Activated CD8-positive, alpha-beta memory T cell treated with anti-CD3 and anti-CD28 coated beads for 1 hour (primary cell): ENCODE results near the gene SRPK2.

ENCODE experiments used
- DNase-seq, 2 donors: peaks; one replicate each; pipeline ENCODE4 v3.0.0-alpha.2; 2020; ENCODE audit warnings: low read depth in 1 of 2; ENCODE audit errors: extremely low read depth in 1 of 2

Gene SRPK2

GRCh38 chr7:105229641-105230040, 159.1 kb downstream of the SRPK2 start:
- DNase-seq: no peak

GRCh38 chr7:105228555-105228954, 160.2 kb downstream of the SRPK2 start:
- DNase-seq: no peak

GRCh38 chr7:105227391-105227790, 161.3 kb downstream of the SRPK2 start:
- no peak for DNase-seq

GRCh38 chr7:105224884-105225651, 163.7 kb downstream of the SRPK2 start:
- DNase-seq: no peak

DNA sequence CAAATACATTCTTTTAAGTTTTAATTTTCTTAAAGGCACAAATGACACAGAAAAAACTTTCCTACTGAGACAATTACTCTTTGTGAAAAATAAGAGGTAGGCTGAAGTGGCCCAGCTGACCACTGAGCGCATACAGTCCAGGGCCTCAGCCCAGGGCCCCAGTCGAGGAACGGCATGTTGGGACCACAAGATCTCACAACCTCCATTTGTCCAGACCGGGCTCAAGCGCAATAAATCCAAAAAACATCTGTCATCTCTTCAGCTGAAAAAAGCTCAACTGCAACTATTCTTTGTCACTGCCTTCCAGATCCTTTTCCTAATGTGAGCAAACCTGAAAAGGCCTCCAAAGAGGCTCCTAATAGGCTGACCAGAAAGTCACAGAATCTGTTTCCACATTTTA, 165.8 kb downstream of the SRPK2 start:
- no peak for DNase-seq

- no peak for DNase-seq
These were observed 169.0 kb downstream of the SRPK2 start for GRCh38 chr7:105219771-105220160.

DNA sequence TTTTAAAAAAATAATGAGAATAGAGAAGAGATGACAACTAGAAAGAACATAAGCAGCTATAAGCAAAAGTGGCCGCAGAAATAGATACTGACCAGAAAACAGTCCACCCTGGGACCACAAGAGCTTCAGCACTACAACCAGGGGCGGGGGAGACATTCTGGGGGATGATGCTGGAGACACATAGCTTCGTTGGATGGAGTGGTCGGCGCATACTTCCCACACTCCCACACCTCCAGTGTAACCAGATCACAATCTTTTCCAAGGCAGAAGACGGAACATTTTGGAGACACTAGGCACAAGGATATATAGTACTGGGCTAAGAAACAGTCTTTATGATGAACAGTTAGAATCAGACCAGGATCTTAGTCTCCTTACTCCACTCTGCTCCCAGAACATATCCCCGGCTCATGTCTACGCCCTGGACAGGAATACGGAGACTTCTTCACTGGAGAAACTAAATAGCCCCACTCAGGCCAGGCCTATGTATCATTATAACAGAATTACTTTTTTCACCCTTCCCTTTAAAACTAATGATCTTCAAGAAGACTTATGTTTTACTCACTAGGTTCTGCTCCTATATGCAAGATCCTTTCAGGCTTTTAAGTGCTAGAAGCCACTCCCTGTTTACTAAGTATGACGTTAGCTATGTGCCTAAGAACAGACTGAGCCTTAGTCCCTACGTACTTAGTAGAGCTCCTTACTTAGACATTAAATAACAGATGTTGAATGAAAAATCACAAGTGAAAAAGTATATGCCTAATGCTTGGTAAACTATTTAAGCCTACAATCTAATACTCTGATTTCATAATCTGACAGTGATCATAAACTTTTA, 169.6 kb downstream of the SRPK2 start:
- DNase-seq: no peak

DNA sequence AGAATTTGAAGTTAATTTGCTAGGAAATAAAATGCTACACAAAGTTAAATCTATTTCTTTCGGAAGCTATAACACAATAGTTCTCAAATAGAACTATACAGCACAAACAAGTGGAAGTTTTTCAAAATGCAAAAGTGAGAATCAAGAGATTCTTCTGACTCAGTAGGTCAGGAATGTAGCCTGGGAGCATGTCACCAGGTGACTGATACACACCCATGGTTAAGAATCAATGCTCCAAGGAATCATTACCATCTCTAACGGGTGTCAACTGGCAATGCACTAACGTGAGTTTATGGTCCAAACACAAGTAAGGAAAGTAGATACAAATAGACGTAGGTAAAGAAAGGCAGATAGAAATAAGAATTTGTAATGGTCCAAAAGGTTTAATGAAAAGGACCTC, 170.5 kb downstream of the SRPK2 start:
- DNase-seq: no peak

- no peak for DNase-seq
These were observed 171.9 kb downstream of the SRPK2 start for GRCh38 chr7:105216786-105217185.

DNA sequence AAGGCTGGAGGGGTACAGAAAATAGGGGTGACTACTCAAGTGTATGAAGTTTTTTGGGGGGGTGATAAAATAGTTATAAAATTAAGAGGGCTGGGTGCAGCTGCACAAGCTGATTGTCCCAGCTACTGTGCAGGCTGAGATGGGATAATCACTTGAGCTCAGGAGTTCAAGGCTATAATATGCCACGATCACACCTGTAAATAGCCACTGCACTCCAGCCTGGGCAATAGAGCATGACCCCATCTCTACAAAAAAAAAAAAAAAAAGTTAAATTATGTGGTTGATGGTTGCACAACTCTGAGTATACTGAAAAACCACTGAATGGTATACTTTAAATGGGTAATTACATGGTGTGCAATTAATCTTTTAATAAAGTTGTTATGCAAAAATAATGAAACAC, 172.9 kb downstream of the SRPK2 start:
- no peak for DNase-seq

DNA sequence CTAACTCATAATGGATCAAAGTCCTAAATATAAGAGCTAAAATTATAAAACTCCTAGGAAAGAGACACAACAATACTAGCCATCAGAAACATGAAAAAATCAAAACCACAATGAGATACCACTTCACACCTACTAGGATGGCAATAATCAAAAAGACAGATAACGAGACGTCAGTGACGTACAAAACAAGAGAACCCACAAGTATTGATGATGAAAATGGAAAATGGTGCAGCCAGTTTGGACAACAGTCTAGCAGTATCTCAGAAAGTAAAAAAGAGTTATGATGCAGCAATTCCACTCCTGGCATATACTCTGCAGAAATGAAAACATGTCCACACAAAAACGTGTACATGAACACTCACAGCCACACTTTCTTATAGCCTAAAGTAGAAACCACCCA, 173.5 kb downstream of the SRPK2 start:
- DNase-seq: no peak

DNA sequence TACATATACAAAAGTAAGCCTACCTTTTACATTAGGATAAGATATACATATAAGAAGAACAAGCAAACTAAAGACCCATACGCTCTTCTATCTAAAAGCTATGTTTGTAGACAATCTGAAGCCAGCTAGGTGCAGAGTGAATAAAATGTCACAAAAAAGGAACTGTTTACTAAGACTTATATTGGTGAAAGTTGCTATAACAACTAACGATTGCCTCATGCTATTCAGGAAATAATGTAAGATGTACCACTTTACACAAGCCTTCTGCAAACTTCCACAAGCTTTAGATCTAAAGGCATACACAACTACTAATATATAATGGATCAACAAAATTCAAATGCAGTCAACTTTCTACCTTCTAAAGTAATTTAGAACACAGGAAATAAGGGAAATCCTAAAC, 175.1 kb downstream of the SRPK2 start:
- DNase-seq: no peak

DNA sequence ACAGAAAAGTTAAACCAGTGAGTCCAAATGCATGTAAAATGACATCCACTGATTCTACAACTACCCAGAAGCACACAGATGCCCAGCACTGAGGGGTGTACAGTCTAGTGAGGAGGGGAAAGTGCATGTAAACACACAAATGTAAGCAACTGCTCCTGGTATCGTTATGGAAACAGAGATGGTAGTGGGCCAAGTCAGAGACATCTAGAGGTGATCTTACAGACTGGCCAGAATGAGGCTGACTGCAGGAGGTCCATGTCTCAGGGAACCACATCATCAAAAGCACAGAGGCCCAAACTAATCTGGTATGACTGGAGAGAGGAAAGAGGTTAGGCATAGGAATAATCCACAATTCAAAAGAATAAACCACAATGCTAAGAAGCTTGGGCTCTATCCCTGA, 176.5 kb downstream of the SRPK2 start:
- DNase-seq: no peak

DNA sequence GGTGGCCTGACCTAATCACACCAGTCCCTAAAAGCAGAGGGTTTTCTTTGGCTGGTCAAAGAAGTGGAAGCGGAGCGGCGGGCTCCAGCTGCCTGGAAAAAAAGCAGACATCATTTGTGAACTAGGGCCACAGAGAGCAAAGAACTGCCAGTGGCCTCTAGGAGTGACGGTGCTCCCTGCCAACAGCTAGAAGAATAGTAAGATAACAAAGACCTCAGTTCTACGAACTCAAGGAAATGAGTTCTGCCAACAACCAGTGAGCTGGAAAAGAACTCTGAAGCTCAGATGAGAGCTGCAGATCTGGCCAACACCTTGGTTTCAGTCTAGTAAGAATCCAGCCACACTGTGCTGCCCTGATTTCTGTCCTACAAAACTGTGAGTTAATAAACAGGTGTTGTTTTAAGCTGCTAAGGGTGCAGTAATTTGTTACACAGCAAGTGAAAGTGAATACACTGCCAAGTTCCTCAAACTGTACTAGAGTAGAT, 178.0 kb downstream of the SRPK2 start:
- DNase-seq: no peak

- no peak for DNase-seq
These were observed 178.9 kb downstream of the SRPK2 start for GRCh38 chr7:105209870-105210269.

DNA sequence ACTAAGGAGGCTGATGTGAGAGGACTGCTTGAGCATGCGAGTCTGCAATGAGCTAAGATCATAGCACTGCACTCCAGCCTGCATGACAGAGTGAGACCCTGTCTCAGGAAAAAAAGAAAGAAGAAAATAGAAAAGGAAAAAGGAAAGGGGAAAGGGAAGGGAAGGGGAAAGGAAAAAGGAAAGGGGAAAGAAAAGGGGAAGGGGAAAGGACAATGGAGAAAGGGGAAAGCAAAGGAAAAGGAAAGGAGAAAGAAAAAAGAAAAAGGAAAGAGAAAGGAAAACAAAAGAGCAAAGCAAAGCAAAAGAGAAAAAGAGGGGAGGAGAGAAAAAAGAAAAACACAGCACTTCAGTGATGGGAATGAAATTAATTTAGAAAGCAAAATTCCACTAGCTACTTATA, 179.3 kb downstream of the SRPK2 start:
- no peak for DNase-seq

DNA sequence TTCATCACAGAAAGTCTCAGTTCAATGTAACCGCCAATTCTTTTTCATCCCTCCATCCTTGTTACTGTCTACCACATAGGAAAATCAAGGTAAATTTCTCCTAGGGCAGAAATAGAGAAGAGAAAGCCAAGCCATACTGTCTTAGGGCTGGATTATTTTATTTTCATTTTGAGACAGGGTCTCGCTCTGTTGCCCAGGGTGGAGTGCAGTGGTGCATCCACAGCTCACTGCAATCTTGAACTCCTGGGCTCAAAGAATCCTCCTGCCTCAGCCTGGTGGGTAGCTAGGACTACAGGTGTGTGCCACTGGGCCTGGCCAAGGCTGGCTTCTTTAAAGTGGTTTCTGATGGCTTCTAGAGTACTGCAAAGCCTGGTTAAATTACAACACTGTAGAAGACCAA, 181.7 kb downstream of the SRPK2 start:
- DNase-seq: no peak

GRCh38 chr7:105205592-105206237, 183.0 kb downstream of the SRPK2 start:
- no peak for DNase-seq

DNA sequence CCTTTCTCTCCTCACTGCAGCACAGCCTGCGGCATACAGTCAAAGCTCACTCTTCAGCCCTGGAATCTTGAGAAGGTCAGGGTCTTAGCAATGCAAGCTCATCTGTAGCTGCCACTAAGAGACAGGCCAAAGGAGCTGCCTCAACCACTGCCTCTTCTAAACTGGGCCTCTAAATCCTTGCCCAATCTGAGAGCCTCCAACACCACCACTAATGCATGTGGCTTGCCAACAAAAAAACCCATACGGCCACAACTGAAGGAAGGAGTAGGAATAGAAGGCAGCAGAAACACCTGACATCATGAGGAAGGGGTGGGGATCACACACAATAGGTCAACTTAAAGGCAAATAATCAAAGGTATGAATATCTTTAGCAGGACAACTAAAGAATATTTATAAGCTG, 183.8 kb downstream of the SRPK2 start:
- DNase-seq: no peak

DNA sequence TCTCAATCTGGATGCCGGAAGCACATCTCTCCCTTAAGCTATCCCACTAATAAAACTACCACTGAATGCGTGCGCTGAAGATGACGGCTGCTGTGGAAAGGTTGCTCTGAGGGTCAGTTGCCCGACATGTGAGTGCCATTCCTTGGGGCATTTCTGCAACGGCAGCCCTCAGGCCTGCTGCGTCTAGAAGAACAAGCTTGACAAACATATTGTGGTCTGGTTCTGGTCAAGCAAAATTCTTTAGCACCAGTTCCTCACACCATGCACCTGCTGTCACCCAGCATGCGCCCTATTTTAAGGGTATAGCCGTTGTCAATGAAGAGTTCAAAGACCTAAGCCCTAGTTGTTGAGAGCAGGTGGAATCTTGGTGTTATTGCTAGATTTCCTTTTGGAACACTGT, 184.2 kb downstream of the SRPK2 start:
- DNase-seq: no peak

DNA sequence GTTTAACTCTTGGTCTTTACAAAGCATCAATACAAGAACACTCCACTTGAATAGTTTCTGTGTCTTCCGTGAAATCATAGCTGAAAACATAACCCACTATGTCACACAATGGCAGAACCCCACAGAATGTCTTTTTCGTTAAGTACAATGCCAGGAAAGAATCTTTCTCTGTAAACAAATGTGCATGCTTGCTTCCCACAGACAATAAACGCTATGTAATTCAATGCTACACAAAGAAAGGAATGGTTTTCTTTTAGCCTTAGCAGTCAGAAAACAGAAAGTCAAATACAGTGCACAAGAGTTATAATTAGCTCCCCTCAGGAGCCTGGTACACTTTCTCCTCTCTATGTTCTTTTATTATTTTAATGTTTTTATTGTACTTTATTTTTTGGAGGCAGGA, 186.1 kb downstream of the SRPK2 start:
- DNase-seq: no peak

GRCh38 chr7:105199386-105199785, 189.3 kb downstream of the SRPK2 start:
- no peak for DNase-seq
